Stomach (tissue), 9 donors: Measurements from ENCODE around the gene PPP1R37. TPM values are rescaled to one million over a fixed set of nuclear protein-coding genes. Genes with fewer than 3 reads are reported as not detected.

Experiments
- DNase-seq, 2 donors: peaks; one replicate each; pipeline versions ENCODE4 v3.0.0 to v3.0.0-alpha.2; 2013 to 2019
- H3K27ac ChIP-seq, 5 donors: fragments of 200-600 bp in 4 of 5; sonication (generic) in 4 of 5; one replicate each; pipeline ENCODE4 v1.5.1; 2013 to 2019; ENCODE audit warnings: mild to moderate bottlenecking in 1 of 5, moderate library complexity in 1 of 5
- H3K27me3 ChIP-seq, 3 donors: fragments of 200-600 bp; sonication (generic); one replicate each; pipeline ENCODE4 v1.5.1; 2017 to 2019; ENCODE audit warnings: mixed run types in 1 of 3
- H3K36me3 ChIP-seq, 4 donors: fragments of 200-600 bp; sonication (generic); 1 replicate in 3 of 4; 2 replicates in 1 of 4; pipeline ENCODE4 v1.5.1; 2016 to 2019
- H3K4me1 ChIP-seq, 4 donors: fragments of 200-600 bp; sonication (generic); one replicate each; pipeline ENCODE4 v1.5.1; 2016 to 2019
- H3K4me3 ChIP-seq, 4 donors: fragments of 200-600 bp; sonication (generic) in 3 of 4; one replicate each; pipeline ENCODE4 v1.5.1; 2016 to 2019; ENCODE audit warnings: mild to moderate bottlenecking in 1 of 4
- H3K9me3 ChIP-seq, 4 donors: fragments of 200-600 bp; sonication (generic); one replicate each; pipeline ENCODE4 v1.5.1; 2016 to 2019
- CTCF ChIP-seq, 7 experiments: fragments of 450-650 bp in 4 of 7; fragments of 200-600 bp in 3 of 7; sonication (generic) in 3 of 7; IDR thresholded peaks; one replicate each; pipeline ENCODE4 v1.5.1; 2016 to 2019; ENCODE audit warnings: antibody characterized with exemption in 7 of 7, control low read depth in 2 of 7, mild to moderate bottlenecking in 1 of 7
- EP300 ChIP-seq: sonication (generic); formaldehyde crosslinking; IDR thresholded peaks from one replicate; pipeline ENCODE4 v1.6.1; 2017; ENCODE audit warnings: antibody characterized with exemption
- POLR2A ChIP-seq, 4 donors: fragments of 450-650 bp; IDR thresholded peaks; one replicate each; pipeline ENCODE4 v1.6.1; 2016; ENCODE audit warnings: antibody characterized with exemption in 4 of 4, control low read depth in 2 of 4, mild to moderate bottlenecking in 1 of 4, moderate library complexity in 1 of 4
- POLR2AphosphoS5 ChIP-seq, 3 donors: sonication (generic); formaldehyde crosslinking; IDR thresholded peaks; one replicate each; pipeline ENCODE4 v1.6.1; 2016; ENCODE audit warnings: antibody characterized with exemption in 3 of 3
- WGBS, 5 donors: extraction: QIAGEN DNeasy Blood & Tissue Kit in 3 of 5; methylation state at CpG; one replicate each; pipeline versions ENCODE4 v1.1.5 to v1.1.7; 2013 to 2018; 5-methylcytosine and 5-hydroxymethylcytosine counted together
- intact Hi-C: fragments of 100-400 bp; cut with DNase I; formaldehyde crosslinking; loops from one replicate; pipeline ENCODE4 v1.15.1; 2023; ENCODE audit warnings: low total_unique reads
- polyA plus RNA-seq, 3 donors: library from polyadenylated mRNA; stranded (reverse); fragments of 200-250 nt; gene quantifications; one replicate each; pipeline ENCODE4 v1.2.3, GENCODE V29; 2013
- total RNA-seq, 5 donors: library from RNA; depleted of rRNA; stranded (reverse); fragments of >200 nt; gene quantifications; one replicate each; pipeline versions ENCODE4 v1.1.0 to v1.2.3, GENCODE V29; 2014 to 2016
- donor health status: healthy with polysubstance abuse.
- donor health status: Bipolar disorder and iron deficiency.
- donor health status: healthy.

The PPP1R37 gene
- total and polyA plus RNA-seq, 8 donors: 25.7 to 268 (median 53.9) TPM

DNA sequence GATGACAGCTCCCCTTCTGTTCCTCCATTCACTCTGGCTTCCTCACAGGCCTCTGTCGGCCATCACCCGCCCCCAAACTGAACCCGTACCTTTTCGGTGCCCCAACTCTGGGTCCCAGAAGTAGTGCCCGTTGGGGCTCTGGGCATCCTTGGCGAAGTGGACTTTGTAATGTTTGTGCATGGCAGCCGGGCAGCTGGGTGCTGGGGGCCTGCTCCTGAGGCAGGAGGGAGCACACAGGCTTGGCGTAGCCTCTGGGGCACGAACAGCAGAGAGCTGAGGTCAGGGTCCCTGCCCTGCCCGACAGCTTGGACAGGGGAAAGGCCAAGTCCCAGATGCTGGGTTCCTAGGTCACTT is 67.0 kb downstream of the PPP1R37 start:
- intact Hi-C loops: no loop called here
- Histone ChIP-seq H3K27ac (no peak overlapping the region), H3K27me3 (peaks cover 0 to 60% (median 31%) of the 10 kb centered on the region in 3 donors), H3K36me3 (no peaks in the 10 kb centered on the region), H3K4me1 (peaks cover 7 to 37% (median 28%) of the 10 kb centered on the region in 4 donors), H3K4me3 (no peak overlapping the region), H3K9me3 (no peaks in the 10 kb centered on the region)
- WGBS, 5 donors: 60 to 72% (median 67%) methylated on average over 10 of the region's 10 CpGs
- DNase-seq: no peak
- no peak for TF ChIP-seq POLR2A (IDR thresholded peaks at IDR 0.05)
- no peak for TF ChIP-seq CTCF (IDR thresholded peaks at IDR 0.05)
- no peak for TF ChIP-seq POLR2AphosphoS5 (IDR thresholded peaks at IDR 0.05)
- no peak for TF ChIP-seq EP300

- WGBS, 5 donors: 21 to 52% (median 31%) methylated on average over 16 to 29 of the region's 29 CpGs
- peak; percentile 82 to 85 for DNase-seq
- no peak within 1 kb of the TSS for H3K27ac ChIP-seq
- H3K27me3 ChIP-seq: peaks cover 0 to 57% (median 31%) of the 10 kb centered on the region in 3 donors
- TF ChIP-seq POLR2AphosphoS5 (IDR thresholded peaks at IDR 0.05) (no peak), POLR2A (IDR thresholded peaks at IDR 0.05) (no peak), CTCF (IDR thresholded peaks at IDR 0.05) (no peak), EP300 (no peak)
- no peaks in the 10 kb centered on the region for H3K36me3 ChIP-seq
- intact Hi-C loops: no loop called here
- H3K4me3 ChIP-seq: no peak within 1 kb of the TSS
- peaks cover 7 to 37% (median 31%) of the 10 kb centered on the region in 4 donors for H3K4me1 ChIP-seq
- no peaks in the 10 kb centered on the region for H3K9me3 ChIP-seq
Measured at GRCh38 chr19:45160870-45161737, 68.1 kb downstream of the PPP1R37 start, which contains the start of gene NKPD1. Gene NKPD1, minus strand, starts transcription at chr19:45160982. Its CDS starts 832 bp downstream, at chr19:45160150.

DNA sequence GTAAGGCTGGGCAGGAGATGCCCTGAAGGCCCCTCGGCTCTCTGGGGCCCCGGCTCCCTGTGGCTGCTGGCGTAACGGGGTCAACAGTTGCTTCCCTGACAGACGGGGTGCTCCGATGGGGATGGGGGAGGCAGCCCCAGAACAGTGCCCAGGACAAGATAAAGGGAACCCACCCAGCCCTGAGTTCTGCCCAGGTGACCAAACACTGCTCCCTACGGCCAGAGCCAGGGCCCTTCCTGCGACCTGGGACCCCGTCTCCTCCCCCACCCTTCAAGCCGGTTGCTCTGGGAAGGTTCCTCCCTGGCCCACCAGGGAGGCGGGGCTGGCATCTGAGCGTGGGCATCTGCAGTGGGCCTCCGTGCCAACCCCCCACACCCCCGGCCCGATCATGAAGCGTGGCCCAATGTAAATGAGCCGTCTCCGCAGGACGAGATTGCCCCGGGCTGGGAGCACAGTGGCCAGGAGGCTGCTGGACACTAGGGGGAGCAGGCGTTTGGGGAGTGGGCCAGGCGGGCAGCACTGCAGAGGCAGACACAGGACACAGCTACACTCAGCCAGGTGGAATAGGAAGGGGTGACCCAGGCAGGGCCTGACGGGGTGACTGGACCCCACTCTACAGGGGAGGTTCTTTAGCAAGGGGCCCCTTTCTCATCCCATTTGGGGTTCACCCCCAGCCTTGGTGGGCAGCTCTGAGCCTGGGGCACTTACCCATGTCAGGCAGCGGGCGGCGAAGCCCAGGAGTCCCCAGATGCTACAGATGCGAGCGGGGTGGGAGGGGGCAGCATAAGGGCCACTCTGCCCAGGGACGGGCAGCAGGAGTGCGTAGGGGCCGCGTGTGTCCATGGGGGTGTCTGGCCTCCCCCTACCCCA is 69.0 kb downstream of the PPP1R37 start:
- H3K9me3 ChIP-seq: no peaks in the 10 kb centered on the region
- H3K27me3 ChIP-seq: peaks cover 0 to 50% (median 31%) of the 10 kb centered on the region in 3 donors
- H3K27ac ChIP-seq: no peak overlapping the region
- WGBS, 5 donors: 36 to 84% (median 40%) methylated on average over 8 to 32 of the region's 32 CpGs
- DNase-seq: peak; percentile 56 to 68
- intact Hi-C loops: no loop called here
- H3K36me3 ChIP-seq: no peaks in the 10 kb centered on the region
- TF ChIP-seq CTCF (IDR thresholded peaks at IDR 0.05): peak in 2 of 7 experiments; percentile 21 to 31
- TF ChIP-seq POLR2AphosphoS5 (IDR thresholded peaks at IDR 0.05): no peak
- H3K4me3 ChIP-seq: no peak overlapping the region
- peaks cover 7 to 37% (median 31%) of the 10 kb centered on the region in 4 donors for H3K4me1 ChIP-seq

DNA sequence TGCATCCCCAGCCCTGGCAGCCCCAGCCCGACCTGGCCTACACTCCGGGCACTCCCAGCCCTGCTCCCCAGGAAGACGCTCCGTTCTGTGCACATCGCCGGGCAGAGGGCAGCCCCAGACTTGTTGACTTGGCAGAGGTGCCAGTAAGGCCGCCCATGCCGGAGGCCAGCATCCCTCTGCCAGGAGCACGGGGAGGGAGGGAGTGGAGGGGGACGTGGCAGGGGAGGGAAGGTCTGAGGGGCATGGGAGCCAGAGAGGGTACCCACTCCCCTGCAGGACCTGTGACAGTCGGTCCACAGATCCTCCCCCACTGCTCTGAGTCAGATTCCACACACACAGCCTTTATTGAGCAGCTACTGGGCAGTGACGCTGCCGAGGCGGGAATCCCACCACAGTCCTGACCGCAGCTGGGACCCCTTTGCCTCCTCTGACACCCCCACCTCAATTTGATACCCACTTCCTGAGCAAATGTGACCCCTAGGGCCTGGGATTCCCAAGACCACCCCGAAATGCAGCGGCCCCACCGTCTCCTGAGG is 69.7 kb downstream of the PPP1R37 start:
- DNase-seq: no peak
- Histone ChIP-seq H3K27me3 (peaks cover 0 to 50% (median 31%) of the 10 kb centered on the region in 3 donors), H3K27ac (no peak overlapping the region), H3K4me1 (peaks cover 7 to 37% (median 31%) of the 10 kb centered on the region in 4 donors), H3K9me3 (no peaks in the 10 kb centered on the region), H3K4me3 (no peak overlapping the region), H3K36me3 (no peaks in the 10 kb centered on the region)
- intact Hi-C loops: no loop called here
- WGBS, 5 donors: 59 to 82% (median 70%) methylated on average over 8 to 18 of the region's 18 CpGs
- TF ChIP-seq EP300 (no peak), POLR2AphosphoS5 (IDR thresholded peaks at IDR 0.05) (no peak), CTCF (IDR thresholded peaks at IDR 0.05) (no peak), POLR2A (IDR thresholded peaks at IDR 0.05) (no peak)
